Hematopoietic multipotent progenitor cell treated with erythropoietin and hydrocortisone succinate and interleukin-3 and kit ligand, for 17 days (in vitro differentiated cells): ENCODE measurements around the gene SF3B6.
A peak's percentile ranks its signal among the peaks of the same experiment; 100 is the strongest.
"Not testable (repeated sequence)": the region's sequence is repeated elsewhere in the genome, so short reads cannot be mapped to it uniquely, and the experiment has no call there.

Source experiments
- DNase-seq: peaks from one replicate; pipeline ENCODE4 v3.0.0-alpha.2; 2015; ENCODE audit warnings: low spot score

SF3B6 gene

GRCh38 chr2:24093270-24093669 is 17.1 kb upstream of the SF3B6 start:
- not testable (repeated sequence) for DNase-seq

GRCh38 chr2:24088821-24089359 is 12.8 kb upstream of the SF3B6 start:
- DNase-seq = no peak

- DNase-seq = no peak
Observed at GRCh38 chr2:24087032-24087431, 10.9 kb upstream of the SF3B6 start.

- no peak for DNase-seq
Observed at GRCh38 chr2:24086241-24086640, 10.1 kb upstream of the SF3B6 start.

- DNase-seq = no peak
Observed at GRCh38 chr2:24085200-24085489, 9.0 kb upstream of the SF3B6 start.

GRCh38 chr2:24084386-24085199 is 8.5 kb upstream of the SF3B6 start, which contains the start of gene TP53I3:
Gene TP53I3, minus strand, starts transcription at chr2:24084834. Its CDS starts 508 bp downstream, at chr2:24084326.
- DNase-seq = peak; percentile 91

- DNase-seq = peak; percentile 79
Observed at GRCh38 chr2:24083567-24084385, 7.7 kb upstream of the SF3B6 start.

GRCh38 chr2:24082787-24083566 is 6.9 kb upstream of the SF3B6 start:
- DNase-seq = no peak

- DNase-seq = no peak
Observed at GRCh38 chr2:24080701-24081100, 4.6 kb upstream of the SF3B6 start.

- DNase-seq = no peak
Observed at GRCh38 chr2:24077879-24078278, 1.8 kb upstream of the SF3B6 start.

GRCh38 chr2:24077535-24077877 is 1.4 kb upstream of the SF3B6 start:
- DNase-seq = no peak

- no peak for DNase-seq
Observed at GRCh38 chr2:24076849-24077534, 866 bp upstream of the SF3B6 start.

- no peak for DNase-seq
Observed at GRCh38 chr2:24075259-24075658, 867 bp downstream of the SF3B6 start.

- no peak for DNase-seq
Observed at GRCh38 chr2:24073816-24074215, 2.3 kb downstream of the SF3B6 start.

- no peak for DNase-seq
Observed at GRCh38 chr2:24072259-24072658, 3.9 kb downstream of the SF3B6 start.

- DNase-seq = no peak
Observed at GRCh38 chr2:24065341-24065740, 10.8 kb downstream of the SF3B6 start.

GRCh38 chr2:24058564-24059271 is 17.4 kb downstream of the SF3B6 start:
- no peak for DNase-seq

GRCh38 chr2:24055750-24056149 is 20.4 kb downstream of the SF3B6 start:
- DNase-seq = no peak

- no peak for DNase-seq
Observed at GRCh38 chr2:24054366-24055010, 21.6 kb downstream of the SF3B6 start.

GRCh38 chr2:24052951-24053350 is 23.2 kb downstream of the SF3B6 start:
- DNase-seq = no peak

- no peak for DNase-seq
Observed at GRCh38 chr2:24051833-24052232, 24.3 kb downstream of the SF3B6 start.
